Measurements from ENCODE around the gene CYP2R1.

DNA sequence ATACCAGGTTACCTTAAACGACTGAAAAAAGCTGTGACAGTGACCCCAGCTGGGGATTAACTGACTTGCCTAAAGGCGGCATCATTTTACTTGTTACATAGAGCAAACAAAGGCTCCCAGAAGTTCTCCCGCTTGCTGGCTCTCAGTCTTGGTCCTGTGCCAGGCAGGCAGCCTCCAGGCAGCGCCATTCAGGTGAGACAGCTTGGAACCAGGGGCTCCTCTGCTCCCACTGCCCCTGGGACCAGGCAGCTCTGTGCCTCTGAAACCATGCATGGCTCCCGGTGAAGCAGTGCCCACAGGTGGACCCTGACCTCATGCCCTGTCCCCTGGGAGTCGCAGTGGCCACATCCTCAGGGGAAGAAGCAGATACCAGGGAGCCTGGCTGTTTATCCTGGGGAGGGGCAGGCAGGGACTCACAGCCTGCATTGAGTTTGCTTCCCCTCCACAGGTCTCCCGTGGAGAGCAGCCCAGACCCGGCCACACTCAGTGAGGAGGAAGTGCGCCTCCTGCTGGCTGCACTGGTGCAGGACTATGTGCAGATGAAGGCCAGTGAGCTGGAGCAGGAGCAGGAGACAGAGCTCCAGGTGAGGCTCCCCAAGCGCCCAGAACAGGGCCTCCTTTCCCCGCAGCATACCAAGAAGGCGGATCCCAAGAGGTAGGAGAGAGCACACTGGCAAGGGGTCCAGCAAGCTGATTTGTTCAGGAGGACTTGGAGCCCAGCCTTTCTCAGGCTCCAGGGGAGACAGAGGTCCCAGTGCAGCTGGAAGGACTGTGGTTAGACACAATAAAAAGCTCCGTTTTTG is 15.6 kb upstream of the CYP2R1 start:
- TF ChIP-seq, protein P1, sequence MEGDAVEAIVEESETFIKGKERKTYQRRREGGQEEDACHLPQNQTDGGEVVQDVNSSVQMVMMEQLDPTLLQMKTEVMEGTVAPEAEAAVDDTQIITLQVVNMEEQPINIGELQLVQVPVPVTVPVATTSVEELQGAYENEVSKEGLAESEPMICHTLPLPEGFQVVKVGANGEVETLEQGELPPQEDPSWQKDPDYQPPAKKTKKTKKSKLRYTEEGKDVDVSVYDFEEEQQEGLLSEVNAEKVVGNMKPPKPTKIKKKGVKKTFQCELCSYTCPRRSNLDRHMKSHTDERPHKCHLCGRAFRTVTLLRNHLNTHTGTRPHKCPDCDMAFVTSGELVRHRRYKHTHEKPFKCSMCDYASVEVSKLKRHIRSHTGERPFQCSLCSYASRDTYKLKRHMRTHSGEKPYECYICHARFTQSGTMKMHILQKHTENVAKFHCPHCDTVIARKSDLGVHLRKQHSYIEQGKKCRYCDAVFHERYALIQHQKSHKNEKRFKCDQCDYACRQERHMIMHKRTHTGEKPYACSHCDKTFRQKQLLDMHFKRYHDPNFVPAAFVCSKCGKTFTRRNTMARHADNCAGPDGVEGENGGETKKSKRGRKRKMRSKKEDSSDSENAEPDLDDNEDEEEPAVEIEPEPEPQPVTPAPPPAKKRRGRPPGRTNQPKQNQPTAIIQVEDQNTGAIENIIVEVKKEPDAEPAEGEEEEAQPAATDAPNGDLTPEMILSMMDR (IDR thresholded peaks at IDR 0.05) = peak in 2 of 3 donors; percentile 49 to 51
- TF ChIP-seq POLR2AphosphoS5 (IDR thresholded peaks at IDR 0.05) = no peak
